HepG2 (cell line): Measurements from ENCODE around the gene INAFM2. TPM values are rescaled to one million over a fixed set of nuclear protein-coding genes. Genes with fewer than 3 reads are reported as not detected.

Source experiments
- E2F2 ChIP-seq: sonication (generic); formaldehyde crosslinking; IDR thresholded peaks from 2 replicates; pipeline ENCODE4 v1.4.0; 2020; ENCODE audit warnings: missing genetic modification reagents, borderline replicate concordance
- ETV5 ChIP-seq: IDR thresholded peaks from 2 replicates; pipeline ENCODE4 v1.6.1; 2018; ENCODE audit warnings: missing biosample characterization, missing genetic modification reagents, inconsistent platforms, borderline replicate concordance
- FOXA1 ChIP-seq, 2 experiments: fragments of 450-650 bp in 1 of 2; sonication (generic) in 1 of 2; formaldehyde crosslinking in 1 of 2; IDR thresholded peaks; 2 replicates each; pipeline versions ENCODE4 v1.4.0 to v1.6.1; 2016 to 2020; ENCODE audit warnings: missing genetic modification reagents in 1 of 2
- NR2F2 ChIP-seq: IDR thresholded peaks from 2 replicates; pipeline ENCODE4 v1.6.1; 2012; ENCODE audit warnings: low read depth, inconsistent platforms, borderline replicate concordance
- SRSF9 ChIP-seq: fragments of 200-400 bp; formaldehyde crosslinking; IDR thresholded peaks from 2 replicates; pipeline ENCODE4 v1.6.1; 2018; ENCODE audit warnings: borderline replicate concordance, mild to moderate bottlenecking, low read depth, low read length; ENCODE audit not compliant: insufficient read depth, poor library complexity, severe bottlenecking
- TBL1XR1 ChIP-seq: fragments of 150-350 bp; IDR thresholded peaks from 2 replicates; pipeline ENCODE4 v1.6.1; 2014; ENCODE audit warnings: borderline replicate concordance, low read length; ENCODE audit not compliant: partially characterized antibody
- TOE1 ChIP-seq: sonication (generic); formaldehyde crosslinking; IDR thresholded peaks from 2 replicates; pipeline ENCODE4 v1.4.0; 2020; ENCODE audit warnings: mild to moderate bottlenecking, missing genetic modification reagents
- ZBTB42 ChIP-seq: sonication (generic); formaldehyde crosslinking; IDR thresholded peaks from 2 replicates; pipeline ENCODE4 v1.5.0; 2020; ENCODE audit warnings: mild to moderate bottlenecking, missing genetic modification reagents
- ZFP1 ChIP-seq: IDR thresholded peaks from 2 replicates; pipeline ENCODE4 v1.6.1; 2016
- ZMAT3 ChIP-seq: sonication (generic); formaldehyde crosslinking; conservative IDR thresholded peaks from 2 replicates; pipeline ENCODE4 v1.7.0; 2021; ENCODE audit warnings: missing genetic modification reagents
- ZNF724P ChIP-seq: sonication (generic); formaldehyde crosslinking; IDR thresholded peaks from 2 replicates; pipeline ENCODE4 v1.8.0; 2022; ENCODE audit warnings: missing genetic modification reagents, borderline replicate concordance
- ZNF839 ChIP-seq: sonication (generic); formaldehyde crosslinking; IDR thresholded peaks from 2 replicates; pipeline ENCODE4 v1.4.0; 2020; ENCODE audit warnings: missing genetic modification reagents, mild to moderate bottlenecking, borderline replicate concordance
- polyA plus RNA-seq, 8 experiments: library from polyadenylated mRNA; depleted of rRNA in 3 of 8; stranded (reverse) in 7 of 8; unstranded in 1 of 8; fragments of >200 nt; fragmentation: Illumina TruSeq in 4 of 8; extraction: Trizol in 4 of 8; gene quantifications; 2 replicates each; pipeline versions ENCODE4 v1.2.1 to v1.2.3, GENCODE V29; 2011 to 2016; ENCODE audit warnings: low read depth in 4 of 8, missing spikeins in 1 of 8, mixed read lengths in 1 of 8; ENCODE audit not compliant: insufficient read depth in 1 of 8
- total RNA-seq, 5 experiments: library from RNA; depleted of rRNA; stranded (reverse); fragments of >200 nt; fragmentation: Illumina TruSeq; extraction: Trizol; gene quantifications; 2 replicates each; pipeline ENCODE4 v1.2.3, GENCODE V29; 2016; ENCODE audit warnings: low read depth in 1 of 5
- TF ChIP-seq, protein P1 (sequence below): sonication (generic); formaldehyde crosslinking; IDR thresholded peaks from 2 replicates; pipeline ENCODE4 v1.8.0; 2023; ENCODE audit warnings: mild to moderate bottlenecking, missing genetic modification reagents
- TF ChIP-seq, protein P2 (sequence below): IDR thresholded peaks from 2 replicates; pipeline ENCODE4 v1.6.1; 2016; ENCODE audit warnings: missing biosample characterization, missing genetic modification reagents, low read depth

The INAFM2 gene
- total and polyA plus RNA-seq, 2 of the 13 experiments (the other 11 are each of a cell fraction or from before 2014, with no cell fraction given) = 5.5 to 6.5 TPM

DNA sequence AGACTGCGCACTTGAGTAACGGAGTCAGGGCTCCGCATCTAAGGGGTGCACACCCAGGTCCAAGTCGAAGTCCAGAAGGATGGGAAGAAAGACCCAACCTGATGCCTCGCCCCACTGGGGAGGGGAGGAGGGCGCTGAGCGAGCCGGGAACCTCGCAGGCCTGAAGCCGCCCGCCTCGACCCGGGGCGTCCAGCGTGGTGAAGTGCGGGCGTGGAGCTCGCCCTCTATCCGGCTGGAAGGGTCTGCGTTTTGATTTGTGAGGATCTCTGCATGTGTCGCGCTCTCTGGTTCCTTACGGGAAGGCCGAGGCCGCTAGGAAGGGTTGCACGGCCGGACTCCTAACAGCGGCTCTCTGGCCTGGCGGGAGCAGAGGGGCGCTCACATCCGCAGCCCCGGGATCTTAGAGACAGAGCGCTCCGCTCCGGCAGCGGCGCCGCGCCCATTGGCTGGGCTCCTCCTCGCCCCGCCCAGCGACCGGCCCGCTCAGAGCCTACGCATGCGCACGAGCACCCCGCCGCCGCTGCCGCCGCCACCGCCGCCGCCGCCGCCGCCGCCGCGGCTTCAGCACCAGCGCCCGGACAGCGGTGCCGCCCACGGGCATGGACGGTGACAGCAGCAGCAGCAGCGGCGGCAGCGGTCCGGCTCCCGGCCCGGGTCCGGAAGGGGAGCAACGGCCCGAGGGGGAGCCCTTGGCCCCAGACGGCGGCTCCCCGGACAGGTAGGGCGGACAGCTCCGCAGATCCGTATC is 34.4 kb downstream of the INAFM2 start, which contains the start of gene DISP2 (continued):
- TF ChIP-seq, protein P1, sequence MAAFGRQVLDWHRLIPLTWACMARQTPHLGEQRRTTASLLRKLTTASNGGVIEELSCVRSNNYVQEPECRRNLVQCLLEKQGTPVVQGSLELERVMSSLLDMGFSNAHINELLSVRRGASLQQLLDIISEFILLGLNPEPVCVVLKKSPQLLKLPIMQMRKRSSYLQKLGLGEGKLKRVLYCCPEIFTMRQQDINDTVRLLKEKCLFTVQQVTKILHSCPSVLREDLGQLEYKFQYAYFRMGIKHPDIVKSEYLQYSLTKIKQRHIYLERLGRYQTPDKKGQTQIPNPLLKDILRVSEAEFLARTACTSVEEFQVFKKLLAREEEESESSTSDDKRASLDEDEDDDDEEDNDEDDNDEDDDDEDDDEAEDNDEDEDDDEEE (CRISPR knock-in tag) = no peak
- TF ChIP-seq ZNF839 (CRISPR knock-in tag) (no peak), SRSF9 (no peak), TOE1 (CRISPR knock-in tag) (no peak; the same call in 1 of the 2 replicates), ZFP1 (CRISPR knock-in tag) (no peak), NR2F2 (no peak), TBL1XR1 (no peak), E2F2 (CRISPR knock-in tag) (no peak), ETV5 (CRISPR knock-in tag) (peak; percentile 36; the same call in 1 of the 2 replicates), FOXA1 (IDR thresholded peaks at IDR 0.05) (no peak), FOXA1 (CRISPR knock-in tag; IDR thresholded peaks at IDR 0.05) (no peak), ZMAT3 (CRISPR knock-in tag) (no peak), ZNF724P (CRISPR knock-in tag) (no peak), ZBTB42 (no peak)
- TF ChIP-seq, protein P2, sequence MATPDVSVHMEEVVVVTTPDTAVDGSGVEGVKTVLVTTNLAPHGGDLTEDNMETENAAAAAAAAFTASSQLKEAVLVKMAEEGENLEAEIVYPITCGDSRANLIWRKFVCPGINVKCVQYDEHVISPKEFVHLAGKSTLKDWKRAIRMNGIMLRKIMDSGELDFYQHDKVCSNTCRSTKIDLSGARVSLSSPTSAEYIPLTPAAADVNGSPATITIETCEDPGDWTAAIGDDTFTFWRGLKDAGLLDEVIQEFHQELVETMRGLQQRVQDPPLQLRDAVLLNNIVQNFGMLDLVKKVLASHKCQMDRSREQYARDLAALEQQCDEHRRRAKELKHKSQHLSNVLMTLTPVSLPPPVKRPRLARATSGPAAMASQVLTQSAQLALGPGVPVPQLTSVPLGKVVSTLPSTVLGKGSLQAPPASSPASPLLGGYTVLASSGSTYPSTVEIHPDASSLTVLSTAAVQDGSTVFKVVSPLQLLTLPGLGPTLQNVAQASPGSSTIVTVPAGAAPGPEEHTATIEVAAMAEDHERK (CRISPR knock-in tag) = no peak
